ENCODE results near the gene RPS8. TPM values are rescaled to one million over a fixed set of nuclear protein-coding genes. Genes with fewer than 3 reads are reported as not detected.
A peak's percentile ranks its signal among the peaks of the same experiment; 100 is the strongest.
"Not testable (repeated sequence)": the region's sequence is repeated elsewhere in the genome, so short reads cannot be mapped to it uniquely, and the experiment has no call there.

RPS8 gene
- total RNA-seq, 1 donor from 2014 or later = 2,191 TPM

GRCh38 chr1:44759077-44759476, 16.3 kb upstream of the RPS8 start:
- Mint-ChIP-seq H3K4me3 (no peak overlapping the region), H3K9me3 (no peaks in the 10 kb centered on the region), H3K27ac (no peak overlapping the region), H3K4me1 (no peaks in the 10 kb centered on the region), H3K27me3 (ENCODE audit: low read depth) (no peaks in the 10 kb centered on the region), H3K36me3 (peaks cover 28% of the 10 kb centered on the region)
- no peak for DNase-seq (ENCODE audit: low spot score in 2 of 2, unreplicated experiment in 2 of 2)
- TF ChIP-seq CTCF (IDR thresholded peaks at IDR 0.05; ENCODE audit: unreplicated experiment) = no peak

- no peaks in the 10 kb centered on the region for H3K4me1 Mint-ChIP-seq
- no peak overlapping the region for H3K27ac Mint-ChIP-seq
- H3K9me3 Mint-ChIP-seq = no peaks in the 10 kb centered on the region
- peaks cover 22% of the 10 kb centered on the region for H3K36me3 Mint-ChIP-seq
- no peak overlapping the region for H3K4me3 Mint-ChIP-seq
- no peak for TF ChIP-seq CTCF (IDR thresholded peaks at IDR 0.05; ENCODE audit: unreplicated experiment)
- H3K27me3 Mint-ChIP-seq (ENCODE audit: low read depth) = no peaks in the 10 kb centered on the region
- DNase-seq (ENCODE audit: low spot score in 2 of 2, unreplicated experiment in 2 of 2) = no peak
Observed at GRCh38 chr1:44760876-44761275, 14.5 kb upstream of the RPS8 start.

- not testable (repeated sequence) for H3K9me3 Mint-ChIP-seq; H3K4me3 Mint-ChIP-seq; DNase-seq (ENCODE audit: low spot score in 2 of 2, unreplicated experiment in 2 of 2); H3K27ac Mint-ChIP-seq; H3K36me3 Mint-ChIP-seq; H3K27me3 Mint-ChIP-seq (ENCODE audit: low read depth); H3K4me1 Mint-ChIP-seq
Observed at GRCh38 chr1:44766421-44766820, 8.9 kb upstream of the RPS8 start.

GRCh38 chr1:44775930-44776729, 790 bp downstream of the RPS8 start:
- Mint-ChIP-seq H3K4me3 (peak overlapping the region; percentile 87), H3K4me1 (peaks cover 24% of the 10 kb centered on the region), H3K27me3 (ENCODE audit: low read depth) (no peaks in the 10 kb centered on the region), H3K36me3 (peaks cover 27% of the 10 kb centered on the region), H3K9me3 (no peaks in the 10 kb centered on the region), H3K27ac (peak overlapping the region; percentile 99)
- TF ChIP-seq CTCF (IDR thresholded peaks at IDR 0.05; ENCODE audit: unreplicated experiment) = no peak
- no peak for DNase-seq (ENCODE audit: low spot score in 2 of 2, unreplicated experiment in 2 of 2)

- Mint-ChIP-seq H3K4me3 (peak overlapping the region; percentile 87), H3K27ac (peak overlapping the region; percentile 99), H3K36me3 (peaks cover 32% of the 10 kb centered on the region), H3K9me3 (no peaks in the 10 kb centered on the region), H3K27me3 (ENCODE audit: low read depth) (no peaks in the 10 kb centered on the region), H3K4me1 (peaks cover 24% of the 10 kb centered on the region)
- no peak for TF ChIP-seq CTCF (IDR thresholded peaks at IDR 0.05; ENCODE audit: unreplicated experiment)
- no peak for DNase-seq (ENCODE audit: low spot score in 2 of 2, unreplicated experiment in 2 of 2)
Observed at GRCh38 chr1:44776730-44777068, 1.4 kb downstream of the RPS8 start.

GRCh38 chr1:44777547-44777946, 2.2 kb downstream of the RPS8 start:
- no peak for DNase-seq (ENCODE audit: low spot score in 2 of 2, unreplicated experiment in 2 of 2)
- peak overlapping the region; percentile 87 for H3K4me3 Mint-ChIP-seq
- no peaks in the 10 kb centered on the region for H3K9me3 Mint-ChIP-seq
- peaks cover 24% of the 10 kb centered on the region for H3K4me1 Mint-ChIP-seq
- no peaks in the 10 kb centered on the region for H3K27me3 Mint-ChIP-seq (ENCODE audit: low read depth)
- no peak for TF ChIP-seq CTCF (IDR thresholded peaks at IDR 0.05; ENCODE audit: unreplicated experiment)
- H3K27ac Mint-ChIP-seq = peak overlapping the region; percentile 87
- H3K36me3 Mint-ChIP-seq = peaks cover 32% of the 10 kb centered on the region

Data from mesothelial cell of epicardium (in vitro differentiated cells).